PC-3 (cell line): ENCODE measurements around the gene TMEM132D.

ENCODE experiments used
- EZH2 ChIP-seq: fragments of 300-600 bp; sonication (generic); IDR thresholded peaks from one replicate; pipeline ENCODE4 v1.6.1; 2017; ENCODE audit warnings: antibody characterized with exemption, mild to moderate bottlenecking, low read length; ENCODE audit not compliant: unreplicated experiment
- TF ChIP-seq, protein P1 (sequence below): fragments of 300-600 bp; sonication (generic); conservative IDR thresholded peaks from 2 replicates; pipeline ENCODE4 v1.5.1; 2017; ENCODE audit warnings: antibody characterized with exemption, low read depth, mild to moderate bottlenecking, low read length

DNA sequence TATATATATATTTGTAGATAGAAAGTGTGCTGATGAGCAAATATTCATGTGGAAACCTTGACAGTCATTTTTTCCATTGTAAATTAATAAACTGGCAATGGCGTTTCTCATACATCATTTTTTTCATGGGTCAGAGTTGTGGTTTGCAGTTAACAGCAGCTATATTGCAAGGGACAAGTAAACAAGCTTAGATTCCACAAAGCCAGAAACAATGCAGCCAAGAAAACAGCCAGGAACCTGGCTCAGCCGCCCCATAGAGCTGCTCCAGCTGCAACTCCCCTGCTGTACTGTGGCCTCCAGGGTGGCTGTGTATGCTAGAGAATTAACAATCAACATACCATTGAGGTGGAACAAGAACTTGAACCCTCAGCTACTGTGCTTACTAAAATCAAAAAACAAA lies 298.2 kb downstream of the TMEM132D start:
- TF ChIP-seq, protein P1, sequence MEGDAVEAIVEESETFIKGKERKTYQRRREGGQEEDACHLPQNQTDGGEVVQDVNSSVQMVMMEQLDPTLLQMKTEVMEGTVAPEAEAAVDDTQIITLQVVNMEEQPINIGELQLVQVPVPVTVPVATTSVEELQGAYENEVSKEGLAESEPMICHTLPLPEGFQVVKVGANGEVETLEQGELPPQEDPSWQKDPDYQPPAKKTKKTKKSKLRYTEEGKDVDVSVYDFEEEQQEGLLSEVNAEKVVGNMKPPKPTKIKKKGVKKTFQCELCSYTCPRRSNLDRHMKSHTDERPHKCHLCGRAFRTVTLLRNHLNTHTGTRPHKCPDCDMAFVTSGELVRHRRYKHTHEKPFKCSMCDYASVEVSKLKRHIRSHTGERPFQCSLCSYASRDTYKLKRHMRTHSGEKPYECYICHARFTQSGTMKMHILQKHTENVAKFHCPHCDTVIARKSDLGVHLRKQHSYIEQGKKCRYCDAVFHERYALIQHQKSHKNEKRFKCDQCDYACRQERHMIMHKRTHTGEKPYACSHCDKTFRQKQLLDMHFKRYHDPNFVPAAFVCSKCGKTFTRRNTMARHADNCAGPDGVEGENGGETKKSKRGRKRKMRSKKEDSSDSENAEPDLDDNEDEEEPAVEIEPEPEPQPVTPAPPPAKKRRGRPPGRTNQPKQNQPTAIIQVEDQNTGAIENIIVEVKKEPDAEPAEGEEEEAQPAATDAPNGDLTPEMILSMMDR, result no peak
- no peak for TF ChIP-seq EZH2
